Pancreas (tissue), 10 donors: Measurements from ENCODE around the gene RFLNA. TPM values are rescaled to one million over a fixed set of nuclear protein-coding genes. Genes with fewer than 3 reads are reported as not detected.

ENCODE experiments used
- ATAC-seq, 4 donors: fragments of 200-7000 bp; cut with Tn5 transposase; one replicate each; pipeline versions ENCODE4 v1.8.0 to v1.9.1; 2020; ENCODE audit warnings: mild to moderate bottlenecking in 4 of 4, moderate library complexity in 4 of 4
- DNase-seq, 6 donors: peaks; one replicate each; pipeline ENCODE4 v3.0.0-alpha.2; 2020
- FAIRE-seq: peaks from 2 replicates; lab custom pipeline; 2012; peaks lifted over from hg19 to GRCh38; lab: Jason Lieb, UNC
- H3K27ac ChIP-seq, 4 donors: fragments of 200-600 bp; sonication (generic); 1 replicate in 3 of 4; 2 replicates in 1 of 4; pipeline versions ENCODE4 v1.5.0 to v1.8.0; 2020
- H3K27me3 ChIP-seq, 4 donors: fragments of 200-600 bp; one replicate each; pipeline ENCODE4 v1.8.0; 2021
- H3K36me3 ChIP-seq, 3 donors: fragments of 200-600 bp; sonication (generic) in 1 of 3; one replicate each; pipeline versions ENCODE4 v1.5.0 to v1.8.0; 2020 to 2021
- H3K4me1 ChIP-seq, 3 donors: fragments of 200-600 bp; one replicate each; pipeline ENCODE4 v1.8.0; 2021
- H3K4me3 ChIP-seq, 4 donors: fragments of 200-600 bp; sonication (generic) in 2 of 4; one replicate each; pipeline versions ENCODE4 v1.5.0 to v1.8.0; 2020 to 2021
- H3K9me3 ChIP-seq, 4 donors: fragments of 200-600 bp; one replicate each; pipeline ENCODE4 v1.8.0; 2021
- CTCF ChIP-seq, 4 donors: fragments of 200-600 bp; sonication (generic) in 3 of 4; IDR thresholded peaks; one replicate each; pipeline versions ENCODE4 v1.5.0 to v1.8.0; 2021; ENCODE audit warnings: antibody characterized with exemption in 4 of 4
- WGBS, 2 donors: extraction: QIAGEN DNeasy Blood & Tissue Kit; methylation state at CpG; one replicate each; pipeline ENCODE4 v1.1.7; 2013; 5-methylcytosine and 5-hydroxymethylcytosine counted together
- intact Hi-C, 3 donors: fragments of 100-400 bp; cut with DNase I; formaldehyde crosslinking; loops; one replicate each; pipeline versions ENCODE4 v1.11.1 to v1.14.2; 2022
- polyA plus RNA-seq, 2 donors: library from polyadenylated mRNA; stranded (reverse); fragments of 200-250 nt; gene quantifications; one replicate each; pipeline ENCODE4 v1.2.3, GENCODE V29; 2013
- total RNA-seq, 6 donors: library from RNA; stranded (reverse); fragmentation: NEBNext Ultra II Directional in 4 of 6; extraction: Animal tissue kit (Norgen Biotek cat#: 25700) in 4 of 6; gene quantifications; one replicate each; pipeline versions ENCODE4 v1.2.1 to v1.2.4, GENCODE V29; 2021 to 2023
- donor health status: healthy with polysubstance abuse.
- donor health status: DM: no; HTN: no; CAD: no; lungs with moderate emphysema.
- donor health status: DM: no; HTN: no; CAD: no.
- donor health status: control.
- donor health status: control.
- donor health status: Bipolar disorder and iron deficiency.
- donor health status: DM: yes; HTN: yes; CAD: no.
- donor health status: DM: no; HTN: no; CAD: no.
- donor health status: DM: no; HTN: no; CAD: no.
- donor health status: DM: yes; HTN: yes; CAD: no.

RFLNA gene
- total and polyA plus RNA-seq, 8 donors: 0.09 to 1.3 (median 0.45) TPM

DNA sequence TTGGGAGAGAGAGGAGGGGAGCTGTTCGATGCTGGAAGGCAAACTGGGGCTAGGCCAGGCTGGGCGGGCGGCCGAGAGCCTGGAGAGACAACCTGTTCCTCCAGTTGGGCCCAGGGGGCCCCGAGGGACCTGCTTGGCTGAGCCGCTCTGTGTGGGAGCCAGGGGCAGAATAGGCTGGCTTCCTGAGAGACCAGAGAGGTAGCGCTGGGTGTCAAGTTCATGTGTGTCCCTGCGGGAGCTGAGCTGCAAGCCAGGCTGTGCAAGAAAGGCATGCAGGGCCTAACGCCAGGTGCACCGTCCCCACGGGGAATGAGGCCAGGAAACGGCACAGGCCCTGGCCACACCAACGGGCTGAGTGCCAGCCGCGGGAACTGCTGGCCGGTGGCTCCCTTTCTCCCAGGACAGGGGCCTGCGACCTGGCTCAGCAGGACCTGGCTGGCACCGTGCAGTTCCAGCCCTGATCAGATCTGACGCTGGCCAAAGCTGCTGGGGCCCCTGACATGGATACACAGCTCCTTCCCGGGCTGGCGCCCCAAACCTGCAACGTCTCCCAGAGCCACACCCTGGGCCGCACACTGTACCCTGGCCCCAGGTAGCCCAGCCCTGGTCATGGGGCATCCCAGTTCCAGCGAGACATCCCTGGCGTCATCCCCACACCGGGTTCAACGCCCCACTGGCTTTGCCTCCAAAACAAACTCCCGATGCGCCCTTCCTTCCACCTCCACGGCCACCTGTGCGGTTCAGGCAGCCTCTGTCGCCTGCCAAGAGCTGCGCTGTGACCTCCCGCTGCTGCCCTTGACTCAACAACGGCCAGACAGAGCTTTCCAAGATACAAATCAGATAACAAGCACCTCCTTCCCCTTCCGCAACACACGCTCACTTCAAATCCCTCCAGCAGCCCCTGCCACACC, 65.0 kb downstream of the RFLNA start:
- no peaks in the 10 kb centered on the region for H3K9me3 ChIP-seq
- 7 to 8% methylated on average over 37 of the region's 37 CpGs for WGBS, 2 donors
- peak; percentile 77 to 86 (median 82) for ATAC-seq
- DNase-seq: peak; percentile 92 to 99 (median 96)
- no peak for FAIRE-seq
- H3K36me3 ChIP-seq: peaks cover 0 to 35% (median 15%) of the 10 kb centered on the region in 3 donors
- intact Hi-C loops: no loop called here
- H3K4me1 ChIP-seq: peaks cover 29 to 46% (median 29%) of the 10 kb centered on the region in 3 donors
- peak in 1 of 4 donors; percentile 6 for TF ChIP-seq CTCF (IDR thresholded peaks at IDR 0.05)
- no peak overlapping the region for H3K4me3 ChIP-seq
- H3K27me3 ChIP-seq: no peaks in the 10 kb centered on the region
- peak overlapping the region; percentile 65 to 81 (median 78) for H3K27ac ChIP-seq

DNA sequence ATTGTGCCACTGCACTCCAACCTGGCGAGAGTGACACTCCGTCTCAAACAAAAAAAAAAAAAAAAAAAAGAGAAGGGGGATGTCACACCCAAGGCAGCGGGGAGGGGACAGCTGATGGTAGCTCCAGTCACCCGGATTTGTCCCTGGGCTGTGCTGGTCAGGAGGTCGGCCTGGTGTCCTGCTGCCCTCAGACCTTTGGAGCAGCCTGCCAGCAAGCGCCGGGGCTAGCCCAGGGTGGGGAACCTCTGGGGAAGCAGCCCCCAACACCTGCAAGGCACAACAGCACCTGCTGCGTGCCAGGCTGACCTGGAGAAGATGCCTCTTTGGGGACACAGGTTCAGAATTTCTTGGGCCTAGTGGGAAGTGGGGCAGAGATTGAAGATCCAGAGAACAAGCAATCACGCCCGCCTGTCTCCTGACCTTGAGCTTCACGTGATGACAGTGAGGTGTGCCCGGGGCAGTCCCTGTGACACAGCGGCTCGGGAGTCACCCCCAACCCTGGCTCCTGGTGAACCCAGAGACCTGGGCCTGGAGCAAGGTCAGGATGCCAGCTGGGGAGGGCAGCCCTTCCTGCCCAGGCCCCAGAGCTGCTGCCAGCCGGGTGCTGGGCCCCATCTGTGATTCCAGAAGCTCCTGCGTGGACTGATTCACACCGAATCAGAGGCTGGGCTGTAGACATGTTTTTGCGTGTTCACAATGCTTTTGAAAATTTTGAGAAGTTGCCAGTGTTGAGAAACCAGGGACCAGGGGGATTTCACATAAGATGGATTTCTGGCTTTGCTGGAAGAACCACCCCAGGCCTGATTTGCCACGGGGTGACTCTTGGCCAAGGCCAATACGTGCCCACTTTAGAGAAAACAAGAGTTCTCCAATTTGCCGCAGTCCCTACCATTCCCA, 66.4 kb downstream of the RFLNA start:
- Histone ChIP-seq H3K4me3 (no peak overlapping the region), H3K27me3 (no peaks in the 10 kb centered on the region), H3K4me1 (peaks cover 29 to 53% (median 29%) of the 10 kb centered on the region in 3 donors), H3K9me3 (no peaks in the 10 kb centered on the region), H3K36me3 (peaks cover 0 to 28% (median 13%) of the 10 kb centered on the region in 3 donors), H3K27ac (peak overlapping the region in 3 of 4 donors; percentile 76 to 81 (median 80))
- FAIRE-seq (no peak), DNase-seq (no peak), ATAC-seq (no peak)
- TF ChIP-seq CTCF (IDR thresholded peaks at IDR 0.05): no peak
- 57 to 58% methylated on average over 21 of the region's 21 CpGs for WGBS, 2 donors
- intact Hi-C loops: no loop called here

DNA sequence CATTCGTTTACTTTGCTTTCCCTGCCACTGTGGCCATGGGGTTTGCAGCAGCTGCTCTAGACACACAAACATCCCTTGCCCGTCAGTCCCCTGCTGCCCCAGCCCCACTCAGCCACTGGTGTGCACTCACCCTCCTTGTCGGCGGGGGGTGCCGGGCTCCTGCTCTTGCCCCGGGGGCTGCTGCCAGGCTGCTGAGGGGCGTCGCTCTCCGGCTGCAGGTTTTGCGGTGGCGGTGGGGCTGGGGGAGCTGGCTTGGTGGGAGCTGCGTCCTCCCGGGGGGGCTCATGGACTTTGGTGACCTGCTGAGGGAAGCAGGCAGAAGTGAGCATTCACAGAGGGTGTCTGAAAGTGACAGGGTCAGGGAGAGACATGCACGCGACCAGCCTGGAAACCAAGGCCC, 67.1 kb downstream of the RFLNA start:
- DNase-seq (peak in 1 of 6 donors; percentile 81), FAIRE-seq (no peak), ATAC-seq (no peak)
- intact Hi-C loops: no loop called here
- no peak for TF ChIP-seq CTCF (IDR thresholded peaks at IDR 0.05)
- H3K4me3 ChIP-seq: no peak overlapping the region
- no peaks in the 10 kb centered on the region for H3K27me3 ChIP-seq
- peaks cover 0 to 27% (median 10%) of the 10 kb centered on the region in 3 donors for H3K36me3 ChIP-seq
- peaks cover 29 to 53% (median 29%) of the 10 kb centered on the region in 3 donors for H3K4me1 ChIP-seq
- H3K9me3 ChIP-seq: no peaks in the 10 kb centered on the region
- WGBS, 2 donors: 87 to 88% methylated on average over 15 of the region's 15 CpGs
- H3K27ac ChIP-seq: no peak overlapping the region

DNA sequence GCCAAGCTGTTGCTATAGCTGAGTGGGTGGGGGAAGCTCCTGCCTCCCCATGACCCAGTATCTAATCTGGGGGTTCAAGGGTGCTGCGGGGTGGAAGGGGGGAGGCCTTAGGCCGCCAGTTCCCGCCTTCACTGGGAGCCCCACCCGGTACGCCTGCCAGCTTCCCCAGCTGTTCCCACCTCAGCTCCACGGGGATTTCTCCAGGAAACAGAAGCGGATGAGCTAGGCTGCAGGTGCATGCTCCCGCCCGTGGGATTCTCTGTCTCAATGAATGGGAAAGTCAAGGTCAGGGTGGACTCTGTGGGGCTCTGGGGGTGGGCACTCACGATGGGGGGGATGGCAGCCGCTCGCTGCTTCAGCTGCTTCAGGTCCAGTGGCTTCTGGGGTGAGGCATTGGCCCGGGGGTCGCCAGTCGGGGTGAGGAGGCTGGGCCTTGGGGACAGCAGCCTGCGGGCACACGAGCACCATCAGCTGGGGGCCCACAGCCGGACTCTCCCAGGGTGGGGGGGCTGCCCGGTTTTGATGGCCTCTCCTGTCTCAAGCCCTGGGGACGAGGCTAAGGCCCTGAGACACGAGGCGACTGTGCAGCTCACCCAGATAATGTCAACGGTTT, 68.6 kb downstream of the RFLNA start:
- ATAC-seq: no peak
- H3K9me3 ChIP-seq: no peaks in the 10 kb centered on the region
- H3K27ac ChIP-seq: no peak overlapping the region
- H3K36me3 ChIP-seq: peaks cover 0 to 17% (median under 1%) of the 10 kb centered on the region in 3 donors
- no peaks in the 10 kb centered on the region for H3K27me3 ChIP-seq
- no peak for TF ChIP-seq CTCF (IDR thresholded peaks at IDR 0.05)
- H3K4me1 ChIP-seq: peaks cover 38 to 66% (median 40%) of the 10 kb centered on the region in 3 donors
- WGBS, 2 donors: 69% methylated on average over 23 of the region's 23 CpGs
- H3K4me3 ChIP-seq: no peak overlapping the region
- FAIRE-seq: no peak
- intact Hi-C loops: no loop called here
- DNase-seq: no peak
